ENCODE data around the gene ARHGAP24.

GRCh38 chr4:85925071-85925470, 450.1 kb downstream of the ARHGAP24 start:
- TF ChIP-seq EZH2 (IDR thresholded peaks at IDR 0.05; ENCODE audit: borderline replicate concordance, low read depth, low read length, severe bottlenecking) (no peak), CTCF (IDR thresholded peaks at IDR 0.05; ENCODE audit: extremely low read depth in 1 of 2, insufficient read depth in 1 of 2, low read depth in 1 of 2, low read length in 2 of 2) (no peak), POLR2A (IDR thresholded peaks at IDR 0.05; ENCODE audit: low read depth, low read length) (no peak)

All from endothelial cell of umbilical vein (primary cell).